HepG2 (cell line): Measurements from ENCODE around the gene PEX14. TPM values are rescaled to one million over a fixed set of nuclear protein-coding genes. Genes with fewer than 3 reads are reported as not detected.
A peak's percentile ranks its signal among the peaks of the same experiment; 100 is the strongest.

ENCODE experiments used
- ATAC-seq: fragments of 200-7000 bp; cut with Tn5 transposase; 3 replicates; pipeline ENCODE4 v1.9.1; 2020; ENCODE audit warnings: mild to moderate bottlenecking, moderate library complexity
- BruUV-seq: library from RNA; stranded (reverse); fragments of 400-500 nt; replicated peaks from 2 replicates; lab custom pipeline; 2021; lab: Mats Ljungman, UMichigan
- CTCF ChIA-PET: fragments of 300-600 bp; formaldehyde crosslinking; extraction: SDS; loops from one replicate; lab custom pipeline; 2021; ENCODE audit warnings: low total read pairs, inconsistent platforms, low intra/inter-chr PET ratio; lab: Yijun Ruan, JAX
- POLR2A ChIA-PET: fragments of 350-600 bp; sonication (Branson Sonifier 250); formaldehyde crosslinking; loops from one replicate; lab custom pipeline; 2020; ENCODE audit warnings: antibody characterized with exemption, inconsistent platforms; lab: Yijun Ruan, JAX
- DNase-seq: peaks from one replicate; pipeline ENCODE4 v3.0.0-alpha.2; 2015; ENCODE audit warnings: low spot score
- FAIRE-seq: peaks from 3 replicates; lab custom pipeline; 2011; peaks lifted over from hg19 to GRCh38; lab: Jason Lieb, UNC
- H2AFZ ChIP-seq: one replicate; pipeline ENCODE4 v1.6.1; 2011; ENCODE audit warnings: low read length, inconsistent platforms
- H3K27ac ChIP-seq: fragments of 300-600 bp; 3 replicates; pipeline ENCODE4 v1.8.0; 2011; ENCODE audit warnings: mixed run types, mild to moderate bottlenecking, mixed read lengths, low read length, inconsistent platforms; ENCODE audit not compliant: insufficient read depth; ENCODE audit errors: extremely low read length
- H3K27me3 ChIP-seq, 2 experiments: fragments of 200-600 bp in 1 of 2; 2 replicates in 1 of 2; 3 replicates in 1 of 2; pipeline versions ENCODE4 v1.6.0 to v1.8.0; 2011; ENCODE audit warnings: low read length in 2 of 2, mild to moderate bottlenecking in 2 of 2, moderate library complexity in 2 of 2, inconsistent platforms in 1 of 2; ENCODE audit not compliant: insufficient read depth in 2 of 2, control insufficient read depth in 1 of 2
- H3K36me3 ChIP-seq, 2 experiments: fragments of 200-600 bp in 1 of 2; replicated peaks in 1 of 2; 2 replicates in 1 of 2; 3 replicates in 1 of 2; pipeline versions ENCODE4 v1.5.1 to v1.8.0; 2011; ENCODE audit warnings: low read length in 2 of 2, inconsistent platforms in 1 of 2; ENCODE audit not compliant: insufficient read depth in 2 of 2, control insufficient read depth in 1 of 2
- H3K4me1 ChIP-seq: 2 replicates; pipeline ENCODE4 v1.5.1; 2012; ENCODE audit warnings: low read length, inconsistent platforms; ENCODE audit not compliant: insufficient read depth
- H3K4me2 ChIP-seq: 2 replicates; pipeline ENCODE4 v1.6.0; 2011; ENCODE audit warnings: low read depth, low read length, inconsistent platforms
- H3K4me3 ChIP-seq, 3 experiments: fragments of 200-600 bp in 1 of 3; sonication (generic), shearing (Covaris generic) in 1 of 3; replicated peaks in 1 of 3; 2 replicates each; pipeline ENCODE4 v1.5.1; 2011 to 2016; ENCODE audit warnings: low read length in 3 of 3, inconsistent platforms in 2 of 3, low read depth in 2 of 3, mild to moderate bottlenecking in 2 of 3, control low read depth in 1 of 3, mixed read lengths in 1 of 3; ENCODE audit not compliant: insufficient read depth in 1 of 3
- H3K79me2 ChIP-seq: one replicate; pipeline ENCODE4 v1.6.1; 2011; ENCODE audit warnings: low read length, inconsistent platforms; ENCODE audit not compliant: insufficient read depth
- H3K9ac ChIP-seq: 2 replicates; pipeline ENCODE4 v1.6.0; 2011; ENCODE audit warnings: mild to moderate bottlenecking, low read depth, low read length, inconsistent platforms; ENCODE audit not compliant: insufficient read depth
- H3K9me3 ChIP-seq: 2 replicates; pipeline ENCODE4 v1.5.1; 2012; ENCODE audit warnings: mild to moderate bottlenecking, low read length
- H4K20me1 ChIP-seq: 2 replicates; pipeline ENCODE4 v1.6.0; 2011; ENCODE audit warnings: inconsistent platforms, mild to moderate bottlenecking, low read length, moderate library complexity; ENCODE audit not compliant: insufficient read depth
- FOXO1 ChIP-seq: sonication (generic); formaldehyde crosslinking; IDR thresholded peaks from 2 replicates; pipeline ENCODE4 v1.4.0; 2020; ENCODE audit warnings: missing genetic modification reagents
- JUNB ChIP-seq: sonication (generic); formaldehyde crosslinking; IDR thresholded peaks from 2 replicates; pipeline ENCODE4 v1.8.0; 2022; ENCODE audit warnings: missing genetic modification reagents, mild to moderate bottlenecking, borderline replicate concordance
- MEIS1 ChIP-seq: sonication (generic); formaldehyde crosslinking; IDR thresholded peaks from 2 replicates; pipeline ENCODE4 v1.9.0; 2021; ENCODE audit warnings: mild to moderate bottlenecking, missing genetic modification reagents, moderate library complexity, borderline replicate concordance
- MNT ChIP-seq: fragments of 450-650 bp; IDR thresholded peaks from 2 replicates; pipeline ENCODE4 v1.6.1; 2016
- RFX5 ChIP-seq: IDR thresholded peaks from 2 replicates; pipeline ENCODE4 v1.6.1; 2011; ENCODE audit warnings: low read depth, low read length, improper control_type of control experiment
- RXRA ChIP-seq: sonication (generic); formaldehyde crosslinking; IDR thresholded peaks from 2 replicates; pipeline ENCODE4 v1.5.1; 2020; ENCODE audit warnings: missing genetic modification reagents
- SALL1 ChIP-seq: sonication (generic); formaldehyde crosslinking; IDR thresholded peaks from 2 replicates; pipeline ENCODE4 v1.8.0; 2022; ENCODE audit warnings: mild to moderate bottlenecking, missing genetic modification reagents
- SNRNP70 ChIP-seq: fragments of 200-400 bp; formaldehyde crosslinking; IDR thresholded peaks from 2 replicates; pipeline ENCODE4 v1.6.1; 2017; ENCODE audit warnings: mild to moderate bottlenecking, low read depth, low read length, moderate library complexity
- SRSF1 ChIP-seq: fragments of 200-400 bp; formaldehyde crosslinking; optimal IDR thresholded peaks from 2 replicates; pipeline ENCODE3; 2017; ENCODE audit warnings: mild to moderate bottlenecking, low read depth, low read length, moderate library complexity
- TBX3 ChIP-seq: fragments of 450-650 bp; IDR thresholded peaks from 2 replicates; pipeline ENCODE4 v1.6.1; 2017; ENCODE audit warnings: antibody characterized with exemption, mild to moderate bottlenecking, inconsistent platforms, borderline replicate concordance
- TFE3 ChIP-seq: IDR thresholded peaks from 2 replicates; pipeline ENCODE4 v1.6.1; 2016
- ZBTB4 ChIP-seq: sonication (generic); formaldehyde crosslinking; IDR thresholded peaks from 2 replicates; pipeline ENCODE4 v1.4.0; 2020; ENCODE audit warnings: missing genetic modification reagents, mild to moderate bottlenecking, borderline replicate concordance
- ZNF282 ChIP-seq: fragments of 450-650 bp; IDR thresholded peaks from 2 replicates; pipeline ENCODE4 v1.6.1; 2018; ENCODE audit not compliant: partially characterized antibody
- ZNF510 ChIP-seq: sonication (generic); formaldehyde crosslinking; IDR thresholded peaks from 2 replicates; pipeline ENCODE4 v1.4.0; 2020; ENCODE audit warnings: low read depth, mild to moderate bottlenecking, missing genetic modification reagents
- ZNF558 ChIP-seq: sonication (generic); formaldehyde crosslinking; IDR thresholded peaks from 2 replicates; pipeline ENCODE4 v1.9.0; 2022; ENCODE audit warnings: mild to moderate bottlenecking, missing genetic modification reagents, borderline replicate concordance
- ZNF563 ChIP-seq: sonication (generic); formaldehyde crosslinking; IDR thresholded peaks from 2 replicates; pipeline ENCODE4 v1.8.0; 2022; ENCODE audit warnings: mild to moderate bottlenecking, moderate library complexity, missing genetic modification reagents
- ZNF607 ChIP-seq: sonication (generic); formaldehyde crosslinking; IDR thresholded peaks from 2 replicates; pipeline ENCODE4 v1.5.1; 2020; ENCODE audit warnings: missing genetic modification reagents, mild to moderate bottlenecking, borderline replicate concordance
- WGBS: methylation state at CpG from one replicate; pipeline ENCODE4 v1.1.6; 2017; ENCODE audit warnings: low lambda C conversion rate; 5-methylcytosine and 5-hydroxymethylcytosine counted together
- in situ Hi-C: cut with HindIII; loops from 2 replicates; pipeline ENCODE4 v1.10.0; 2017; ENCODE audit warnings: low pct_unique_long_range_greater_than_20kb; ENCODE audit not compliant: extremely low pct_ligation_motif_present
- intact Hi-C: fragments of 100-400 bp; cut with micrococcal nuclease; formaldehyde crosslinking; loops from one replicate; pipeline ENCODE4 v1.10.0; 2022; ENCODE audit not compliant: unreplicated experiment
- polyA plus RNA-seq, 8 experiments: library from polyadenylated mRNA; depleted of rRNA in 3 of 8; stranded (reverse) in 7 of 8; unstranded in 1 of 8; fragments of >200 nt; fragmentation: Illumina TruSeq in 4 of 8; extraction: Trizol in 4 of 8; gene quantifications; 2 replicates each; pipeline versions ENCODE4 v1.2.1 to v1.2.3, GENCODE V29; 2011 to 2016; ENCODE audit warnings: low read depth in 4 of 8, missing spikeins in 1 of 8, mixed read lengths in 1 of 8; ENCODE audit not compliant: insufficient read depth in 1 of 8
- total RNA-seq, 5 experiments: library from RNA; depleted of rRNA; stranded (reverse); fragments of >200 nt; fragmentation: Illumina TruSeq; extraction: Trizol; gene quantifications; 2 replicates each; pipeline ENCODE4 v1.2.3, GENCODE V29; 2016; ENCODE audit warnings: low read depth in 1 of 5
- TF ChIP-seq, protein P1 (sequence below): IDR thresholded peaks from 2 replicates; pipeline ENCODE4 v1.6.1; 2012; ENCODE audit warnings: inconsistent platforms

Gene PEX14
- total and polyA plus RNA-seq, 2 of the 13 experiments (the other 11 are each of a cell fraction or from before 2014, with no cell fraction given): 6.5 to 9.9 TPM

DNA sequence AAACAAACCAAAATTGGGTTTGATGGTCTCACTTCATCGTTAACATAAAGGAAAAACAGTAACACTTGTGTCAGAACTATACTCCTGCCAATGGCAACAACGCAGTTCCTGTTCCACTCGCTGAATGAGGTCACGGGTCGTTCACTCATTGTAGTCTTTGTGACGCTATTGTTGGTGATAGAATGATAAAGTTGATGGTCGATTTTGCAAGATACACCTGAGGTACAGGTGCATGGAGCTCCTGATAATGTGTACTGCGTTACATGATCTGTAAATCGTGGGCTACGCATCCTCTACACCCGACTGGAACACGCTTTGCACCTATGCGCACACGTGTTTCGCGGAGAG is 44.9 kb upstream of the PEX14 start:
- no TSS peak for BruUV-seq
- peaks cover 59% of the 10 kb centered on the region for H3K4me1 ChIP-seq
- in situ Hi-C loops: loop anchor here (5.0 kb wide), 2 partner anchors 53 to 67 kb away; no protein-coding TSS in a partner anchor
- ChIA-PET POLR2A (interaction anchor here (0.6 to 2.1 kb wide), 5 partner anchors 31 to 82 kb away, joined by 3 to 8 read pairs (median 5); partner anchors contain the start of genes DFFA and PGD), CTCF (interaction anchor here (1.4 to 4.5 kb wide), 4 partner anchors 46 to 65 kb away, joined by 3 to 46 read pairs (median 14); no protein-coding TSS in a partner anchor)
- H3K9ac ChIP-seq: peak overlapping the region; percentile 79
- no peak for DNase-seq
- H3K27me3 ChIP-seq: no peaks in the 10 kb centered on the region
- no peak for ATAC-seq
- H4K20me1 ChIP-seq: no peaks in the 10 kb centered on the region
- no peaks in the 10 kb centered on the region for H3K9me3 ChIP-seq
- H3K4me2 ChIP-seq: peak overlapping the region; percentile 97
- peaks cover 5% of the 10 kb centered on the region for H3K79me2 ChIP-seq
- no peak for FAIRE-seq
- 60% methylated on average over 7 of the region's 16 CpGs for WGBS
- H3K27ac ChIP-seq: peak overlapping the region; percentile 76
- peak overlapping the region; percentile 25 to 79 (median 78); a peak in 5 of 6 replicates for H3K4me3 ChIP-seq
- intact Hi-C loops: loop anchor here (1.0 to 5.0 kb wide), 3 partner anchors 42 to 219 kb away; partner anchors contain the start of genes DFFA, KIF1B and PEX14
- H2AFZ ChIP-seq: peak overlapping the region; percentile 67
- H3K36me3 ChIP-seq: no peaks in the 10 kb centered on the region
- no peak for TF ChIP-seq TBX3
- TF ChIP-seq SRSF1: no peak
- TF ChIP-seq ZNF282: no peak
- no peak for TF ChIP-seq SALL1 (CRISPR knock-in tag)
- no peak for TF ChIP-seq ZNF510 (CRISPR knock-in tag)
- no peak for TF ChIP-seq SNRNP70
- no peak for TF ChIP-seq FOXO1 (CRISPR knock-in tag)
- TF ChIP-seq JUNB (CRISPR knock-in tag): 0 out of 2 replicates have a peak, but pooled peaks have one; percentile 27
- TF ChIP-seq ZNF607 (CRISPR knock-in tag): no peak
- TF ChIP-seq RXRA: no peak
- 0 out of 2 replicates have a peak, but pooled peaks have one; percentile 16 for TF ChIP-seq ZBTB4 (CRISPR knock-in tag)
- TF ChIP-seq MEIS1 (CRISPR knock-in tag): no peak
- TF ChIP-seq RFX5: no peak
- TF ChIP-seq, protein P1, sequence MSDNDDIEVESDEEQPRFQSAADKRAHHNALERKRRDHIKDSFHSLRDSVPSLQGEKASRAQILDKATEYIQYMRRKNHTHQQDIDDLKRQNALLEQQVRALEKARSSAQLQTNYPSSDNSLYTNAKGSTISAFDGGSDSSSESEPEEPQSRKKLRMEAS: no peak
- TF ChIP-seq ZNF558 (CRISPR knock-in tag): no peak
- peak; percentile 48; the same call in 1 of the 2 replicates for TF ChIP-seq MNT
- no peak for TF ChIP-seq ZNF563 (CRISPR knock-in tag)
- TF ChIP-seq TFE3 (CRISPR knock-in tag): no peak
